Measurements from ENCODE around the gene BATF3.
"Not testable (repeated sequence)": the region's sequence is repeated elsewhere in the genome, so short reads cannot be mapped to it uniquely, and the experiment has no call there.

BATF3 gene

GRCh38 chr1:212699625-212700222, at the start of gene BATF3:
BATF3 (minus strand) TSS chr1:212699840; CDS start chr1:212699762, 78 bp downstream.
- DNase-seq = no peak

- no peak for DNase-seq
Measured at GRCh38 chr1:212746546-212746945, 46.9 kb upstream of the BATF3 start.

- DNase-seq = no peak
Measured at GRCh38 chr1:212745303-212745702, 45.7 kb upstream of the BATF3 start.

GRCh38 chr1:212743901-212744475, 44.3 kb upstream of the BATF3 start:
- DNase-seq = no peak

GRCh38 chr1:212738330-212738729, 38.7 kb upstream of the BATF3 start:
- no peak for DNase-seq

- DNase-seq = no peak
Measured at GRCh38 chr1:212737559-212737958, 37.9 kb upstream of the BATF3 start.

- no peak for DNase-seq
Measured at GRCh38 chr1:212733109-212733508, 33.5 kb upstream of the BATF3 start.

- no peak for DNase-seq
Measured at GRCh38 chr1:212731630-212732029, 32.0 kb upstream of the BATF3 start.

- no peak for DNase-seq
Measured at GRCh38 chr1:212728606-212729005, 29.0 kb upstream of the BATF3 start.

GRCh38 chr1:212727386-212728181, 27.9 kb upstream of the BATF3 start:
- DNase-seq = no peak

GRCh38 chr1:212724679-212725078, 25.0 kb upstream of the BATF3 start:
- not testable (repeated sequence) for DNase-seq

- DNase-seq = no peak
Measured at GRCh38 chr1:212722270-212722957, 22.8 kb upstream of the BATF3 start.

- DNase-seq = peak; percentile 81
Measured at GRCh38 chr1:212721388-212722247, 22.0 kb upstream of the BATF3 start.

- DNase-seq = no peak
Measured at GRCh38 chr1:212719633-212720032, 20.0 kb upstream of the BATF3 start.

- DNase-seq = no peak
Measured at GRCh38 chr1:212718499-212718898, 18.9 kb upstream of the BATF3 start.

GRCh38 chr1:212716161-212716560, 16.5 kb upstream of the BATF3 start:
- DNase-seq = no peak

- DNase-seq = no peak
Measured at GRCh38 chr1:212713465-212714136, 14.0 kb upstream of the BATF3 start.

- no peak for DNase-seq
Measured at GRCh38 chr1:212712451-212713303, 13.0 kb upstream of the BATF3 start.

GRCh38 chr1:212711974-212712373, 12.3 kb upstream of the BATF3 start:
- DNase-seq = not testable (repeated sequence)

- no peak for DNase-seq
Measured at GRCh38 chr1:212710566-212710965, 10.9 kb upstream of the BATF3 start.

GRCh38 chr1:212703991-212704564, 4.4 kb upstream of the BATF3 start:
- no peak for DNase-seq

Measured in DMS153 (cell line).